GM18858 (cell line): ENCODE measurements around the gene ACTG2.
"Not testable (repeated sequence)": the region's sequence is repeated elsewhere in the genome, so short reads cannot be mapped to it uniquely, and the experiment has no call there.

ENCODE experiments used
- ATAC-seq: cut with Tn5 transposase; IDR thresholded peaks from one replicate; pipeline ENCODE4 v1.9.1; 2021; ENCODE audit not compliant: unreplicated experiment

Gene ACTG2

DNA sequence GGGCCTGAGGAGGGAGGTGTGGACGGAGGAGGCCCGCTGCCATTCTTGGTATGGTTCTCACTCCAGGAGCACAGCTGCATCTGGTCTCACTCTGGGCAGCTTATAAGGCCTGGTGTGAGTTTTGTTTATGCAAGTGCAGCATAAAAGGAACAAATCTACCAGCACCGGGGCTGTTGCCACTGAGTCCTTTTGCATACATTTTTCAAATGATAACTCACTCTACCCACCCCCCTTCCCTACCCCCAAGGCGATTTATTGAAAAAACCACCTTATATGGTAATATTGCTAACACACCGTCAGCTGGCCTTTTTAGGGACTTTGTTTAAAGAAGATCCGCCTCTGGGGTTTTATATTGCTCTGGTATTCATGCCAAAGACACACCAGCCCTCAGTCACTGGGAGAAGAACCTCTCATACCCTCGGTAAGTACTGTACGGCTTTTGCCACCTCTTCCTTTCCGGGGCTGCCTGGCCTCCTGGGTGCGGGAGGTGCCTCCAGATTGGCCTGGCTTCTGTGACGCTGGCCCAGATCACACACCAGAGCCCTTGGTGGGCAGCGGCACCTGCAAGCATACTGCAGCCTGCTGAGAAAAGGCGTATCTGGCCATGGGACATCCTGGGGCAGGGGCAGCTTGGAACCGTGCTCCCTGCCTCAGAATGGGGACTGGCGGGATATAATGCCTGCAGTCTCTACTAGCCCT is at the start of gene ACTG2:
ACTG2 (plus strand) TSS at position 378 of the 699 bp plus-strand sequence. CDS start 8,304 bp downstream, outside the sequence.
- no peak for ATAC-seq

DNA sequence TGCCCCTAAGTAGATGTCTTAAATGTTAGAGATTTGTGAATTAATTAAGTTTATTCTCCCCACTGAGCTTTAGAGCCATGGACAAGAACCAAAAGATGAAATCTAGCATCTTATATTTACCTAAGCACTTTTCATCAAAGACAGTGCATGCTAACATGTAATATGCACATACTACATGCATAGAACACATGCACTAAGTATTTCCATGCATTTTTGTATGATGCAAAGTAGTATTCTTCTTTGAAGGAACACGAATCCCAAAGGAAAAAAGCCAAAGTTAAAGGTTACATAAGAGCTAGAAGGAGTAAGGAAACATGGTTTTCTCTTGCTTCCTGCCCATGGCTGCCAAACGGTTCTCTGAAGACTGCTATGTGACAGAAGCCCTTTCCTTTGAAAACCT is 48.7 kb upstream of the ACTG2 start:
- no peak for ATAC-seq

DNA sequence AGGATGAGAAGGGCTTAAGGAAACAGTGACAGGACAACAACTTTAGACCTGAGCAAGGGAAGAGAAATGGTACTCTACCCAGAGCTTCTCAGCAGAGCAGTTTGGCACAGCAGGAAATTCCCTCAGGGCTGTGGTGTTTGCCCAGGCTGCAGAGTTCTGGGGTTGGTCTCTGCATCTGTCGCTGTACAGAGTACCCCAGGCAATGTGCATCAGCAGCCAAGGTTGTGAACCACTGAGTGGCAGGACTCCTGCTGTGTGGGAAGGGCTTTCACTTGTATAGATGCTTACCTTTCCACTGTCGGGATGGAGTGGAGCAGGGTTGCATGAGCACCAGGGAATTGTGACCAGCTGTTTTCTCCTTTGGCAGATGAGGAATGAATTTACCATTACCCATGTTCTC is 42.8 kb upstream of the ACTG2 start:
- no peak for ATAC-seq

- ATAC-seq = no peak
Measured at GRCh38 chr2:73851274-73851673, 41.5 kb upstream of the ACTG2 start.

DNA sequence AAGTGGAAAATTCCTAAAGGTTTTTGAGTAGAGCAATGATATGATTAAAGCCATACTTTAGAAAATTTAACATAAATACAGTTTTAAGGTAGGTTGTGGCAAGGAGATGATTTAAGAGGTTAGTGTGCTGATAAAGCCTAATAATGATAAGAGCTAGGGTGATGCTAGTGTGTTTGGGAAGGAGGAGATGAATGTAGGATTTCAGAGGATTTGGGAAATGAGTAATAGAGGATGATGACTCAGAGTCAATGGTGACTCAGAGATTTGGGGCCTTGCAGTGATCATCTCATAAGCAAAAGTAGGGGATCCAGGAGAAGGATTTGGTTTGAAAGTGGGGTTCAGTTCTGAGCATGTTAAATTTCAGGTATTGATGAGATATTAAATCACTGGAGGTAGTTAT is 40.8 kb upstream of the ACTG2 start:
- ATAC-seq = no peak

- no peak for ATAC-seq
Measured at GRCh38 chr2:73855526-73855925, 37.3 kb upstream of the ACTG2 start.

DNA sequence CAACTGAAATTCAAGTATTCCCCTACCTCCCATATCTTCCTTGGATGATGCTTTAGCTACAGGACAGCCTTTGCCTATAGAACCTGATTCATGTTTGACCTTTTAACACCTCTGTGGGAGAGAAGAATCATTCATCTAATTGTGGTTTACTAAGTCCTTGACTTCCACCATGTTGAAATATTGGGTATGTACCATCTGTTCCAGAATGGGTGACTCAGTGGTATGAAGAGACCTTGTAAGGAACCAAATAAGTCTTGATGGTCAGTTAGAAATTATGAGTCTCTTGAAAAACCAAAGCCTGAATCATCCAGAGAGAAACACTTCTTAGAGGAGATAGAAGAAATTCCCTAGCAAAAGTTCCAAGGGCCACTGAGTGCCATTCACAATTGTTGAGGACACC is 36.6 kb upstream of the ACTG2 start:
- ATAC-seq = no peak

DNA sequence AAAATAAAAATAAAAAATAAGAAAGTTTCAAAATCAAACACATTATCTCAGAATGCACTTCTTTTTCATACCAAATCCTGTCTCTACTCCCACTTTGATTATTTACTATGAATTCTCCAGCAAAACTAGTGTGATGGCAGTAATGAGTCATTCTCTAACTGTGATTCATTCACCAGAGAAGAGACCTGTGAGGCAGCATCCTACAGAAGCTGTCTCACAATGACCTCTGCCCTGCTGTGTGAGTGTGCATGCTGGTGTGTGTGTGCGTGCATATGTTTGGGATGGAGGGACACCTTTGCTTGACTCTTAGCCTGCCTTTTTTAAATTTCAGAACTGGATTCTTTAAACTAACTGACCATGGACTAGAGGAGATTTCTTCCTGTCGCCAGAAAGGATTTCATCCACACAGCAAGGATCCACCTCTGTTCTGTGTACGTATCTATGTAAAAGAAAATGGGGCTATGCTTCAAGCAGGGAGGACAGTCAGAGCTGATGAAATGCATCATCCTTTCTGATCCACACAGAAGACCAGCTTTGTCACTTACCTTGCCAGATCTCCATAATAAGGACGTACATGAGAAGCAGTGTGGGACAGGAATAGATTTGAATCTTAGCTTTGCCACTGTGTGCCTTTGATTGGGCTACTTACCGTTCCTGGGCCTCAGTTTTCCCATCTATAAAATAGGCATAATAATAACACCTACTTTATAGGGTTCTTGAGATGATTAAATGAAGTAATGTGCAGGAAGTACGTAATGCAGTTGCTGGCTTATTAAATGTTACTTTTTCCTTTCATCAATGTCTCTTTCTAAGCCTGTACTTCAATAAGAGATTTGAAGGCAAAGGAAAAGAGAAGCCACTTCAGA is 32.9 kb upstream of the ACTG2 start:
- no peak for ATAC-seq

DNA sequence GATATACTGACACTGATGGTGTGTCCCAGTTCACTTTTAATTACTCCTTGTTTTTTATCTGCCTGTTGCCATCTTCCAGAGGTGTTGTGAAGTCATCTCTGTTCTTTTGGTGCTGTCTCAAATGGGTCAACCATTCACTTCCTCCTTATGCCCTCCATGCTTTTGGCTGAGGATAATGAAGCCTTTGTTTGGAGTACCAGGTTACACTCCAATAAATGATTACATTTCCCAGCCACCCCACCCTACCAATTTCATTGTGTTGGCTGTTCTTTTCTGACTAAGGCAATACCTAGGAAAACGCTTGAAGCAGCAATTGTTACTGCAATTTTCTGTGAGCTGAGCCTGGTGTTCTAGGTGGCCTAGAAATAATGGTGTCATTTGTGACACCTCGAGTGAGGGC is 29.8 kb upstream of the ACTG2 start:
- ATAC-seq = no peak

DNA sequence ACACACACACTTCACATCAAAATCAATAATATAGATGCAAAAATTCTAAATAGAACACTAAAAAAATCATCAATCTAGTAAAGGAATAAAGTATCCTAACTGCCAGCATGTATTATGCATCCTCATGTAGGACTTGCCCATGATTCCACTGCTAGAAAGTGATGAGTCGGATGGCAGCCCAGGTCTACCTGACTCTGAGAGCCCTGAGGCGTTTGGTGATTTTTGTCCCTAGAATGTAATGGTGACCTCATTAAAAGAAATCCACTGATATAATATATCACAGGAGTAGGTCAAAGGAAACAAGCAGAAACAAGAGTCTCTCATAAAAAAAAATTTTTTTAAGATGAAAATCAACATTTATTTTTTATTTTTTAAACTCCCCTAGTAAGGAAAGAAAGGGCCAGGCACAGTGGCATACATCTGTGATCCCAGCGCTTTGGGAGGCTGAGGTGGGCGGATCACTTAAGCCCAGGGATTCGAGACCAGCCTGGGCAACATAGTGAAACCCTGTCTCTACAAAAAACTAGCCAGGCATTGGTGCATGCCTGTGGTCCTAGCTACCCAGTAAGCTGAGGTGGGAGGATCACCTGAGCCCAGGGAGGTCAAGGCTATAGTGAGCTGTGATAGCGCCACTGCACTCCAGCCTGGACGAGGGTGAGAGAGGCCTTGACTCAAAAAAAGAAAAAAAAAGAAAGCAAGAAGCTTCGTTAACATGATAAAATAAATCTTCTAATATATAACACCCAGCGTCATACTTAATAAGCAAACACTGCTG is 24.4 kb upstream of the ACTG2 start:
- no peak for ATAC-seq

DNA sequence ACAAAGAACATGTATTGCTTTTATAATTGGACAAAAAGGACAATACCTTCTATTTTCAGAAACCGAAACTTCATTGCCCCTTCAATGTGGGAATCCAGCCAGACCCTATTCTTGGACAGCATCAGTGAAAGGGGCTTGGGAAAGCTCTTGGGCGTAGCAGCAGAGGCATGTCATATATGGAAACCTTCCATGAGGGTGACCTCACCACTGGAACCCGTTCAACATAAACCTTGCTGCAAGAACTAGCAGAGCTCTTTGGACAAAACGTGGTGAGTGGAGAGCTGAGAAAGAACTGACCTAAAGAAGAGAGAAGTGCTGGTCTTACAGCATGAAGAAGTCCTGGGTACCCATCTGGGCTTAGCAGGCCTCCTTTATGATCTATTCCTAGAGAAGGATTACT is 22.7 kb upstream of the ACTG2 start:
- ATAC-seq = no peak

DNA sequence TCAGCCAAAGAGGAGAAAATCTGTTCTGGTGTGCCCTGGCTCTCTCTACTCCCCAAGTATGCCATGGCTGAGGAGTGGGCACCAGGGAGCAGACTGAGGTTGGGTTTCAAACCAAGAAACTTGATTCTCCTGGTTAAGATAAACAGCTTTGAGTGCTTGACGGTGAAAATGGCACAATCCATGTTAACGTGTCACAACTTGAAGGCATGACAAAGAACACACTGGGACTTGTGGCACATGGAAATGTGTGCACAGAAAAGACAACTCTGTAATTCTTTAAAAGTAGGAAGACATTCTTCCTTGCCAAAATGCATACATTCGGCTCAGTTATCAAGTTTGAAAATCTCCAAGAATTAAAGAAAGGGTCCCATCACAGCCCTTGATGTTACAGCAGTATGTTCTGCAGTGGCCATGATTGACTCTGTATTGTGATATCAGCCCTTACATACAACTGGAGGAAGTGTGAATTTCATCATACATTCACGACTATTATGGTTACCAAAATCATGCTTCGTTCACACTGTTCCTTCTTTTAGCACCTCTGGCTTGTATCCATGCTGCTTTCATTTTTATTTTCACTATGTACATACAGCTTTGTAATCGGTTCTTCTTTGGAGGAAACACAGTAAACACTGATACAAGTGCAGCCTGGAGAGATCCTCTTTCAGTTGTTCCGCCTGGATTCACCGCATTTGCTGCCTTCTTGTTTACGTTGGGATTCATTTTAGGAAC is 15.6 kb upstream of the ACTG2 start:
- no peak for ATAC-seq

- ATAC-seq = not testable (repeated sequence)
Measured at GRCh38 chr2:73877984-73878383, 14.8 kb upstream of the ACTG2 start.

DNA sequence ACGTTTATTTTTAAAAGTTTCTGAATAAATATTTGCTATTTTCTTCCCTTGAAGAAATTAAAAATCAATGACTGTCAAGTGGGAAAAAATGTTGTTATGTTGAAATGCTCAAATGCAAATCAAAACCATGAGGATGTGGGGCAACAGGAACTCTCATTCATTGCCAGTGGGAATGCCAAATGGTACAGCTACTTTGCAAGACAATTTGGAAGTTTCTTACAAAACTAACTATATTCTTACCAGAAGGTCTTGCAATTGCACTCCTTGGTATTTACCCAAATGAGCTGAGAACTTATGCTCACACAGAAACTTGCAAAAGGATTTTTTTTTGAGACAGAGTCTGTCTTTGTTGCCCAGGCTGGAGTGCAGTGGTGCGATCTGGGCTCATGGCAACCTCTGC is 7.4 kb upstream of the ACTG2 start:
- ATAC-seq = no peak

DNA sequence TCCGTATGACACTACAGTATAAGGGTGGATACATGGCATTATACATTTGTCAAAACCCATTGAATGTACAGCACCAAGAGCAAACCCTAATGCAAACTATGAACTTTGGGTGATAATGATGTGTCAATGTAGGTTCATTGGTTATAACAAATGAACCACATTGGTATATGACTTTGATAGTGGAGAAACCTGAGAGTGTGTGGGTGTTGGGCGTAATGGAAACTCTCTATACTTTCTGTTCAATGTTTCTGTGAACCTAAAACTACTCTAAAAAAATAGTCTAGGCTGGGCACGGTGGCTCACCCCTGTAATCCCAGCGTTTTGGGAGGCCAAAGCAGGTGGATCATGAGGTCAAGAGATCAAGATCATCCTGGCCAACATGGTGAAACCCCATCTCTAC is 6.5 kb upstream of the ACTG2 start:
- ATAC-seq = no peak

DNA sequence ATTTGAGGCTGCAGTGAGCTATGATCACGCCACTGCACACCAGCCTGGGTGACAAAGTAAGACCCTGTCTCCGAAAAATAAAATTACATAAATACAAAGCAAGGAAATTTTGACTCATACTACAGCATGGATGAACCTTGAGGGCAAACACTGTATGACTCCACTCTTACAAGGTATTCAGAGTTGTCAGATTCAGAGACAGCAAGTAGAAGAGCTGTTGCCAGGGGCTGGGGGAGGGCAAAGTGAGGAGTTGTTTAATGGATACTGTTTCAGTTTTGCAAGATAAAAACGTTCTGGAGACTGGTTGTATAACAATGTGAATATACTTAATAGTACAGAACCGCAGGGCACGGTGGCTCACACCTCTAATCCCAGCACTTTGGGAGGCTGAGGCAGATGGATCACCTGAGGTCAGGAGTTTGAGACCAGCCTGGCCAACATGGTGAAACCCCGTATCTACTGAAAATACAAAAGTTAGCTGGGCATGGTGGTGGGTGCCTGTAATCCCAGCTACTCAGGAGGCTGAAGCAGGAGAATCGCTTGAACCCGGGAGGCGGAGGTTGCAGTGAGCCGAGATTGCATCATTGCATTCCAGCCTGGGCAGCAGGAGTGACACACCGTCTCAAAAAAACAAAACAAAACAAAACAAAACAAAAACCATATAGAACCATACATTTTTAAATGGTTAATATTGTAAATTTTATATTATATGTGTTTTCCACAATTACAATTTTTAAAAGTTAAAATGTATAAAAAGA is 5.0 kb upstream of the ACTG2 start:
- not testable (repeated sequence) for ATAC-seq

DNA sequence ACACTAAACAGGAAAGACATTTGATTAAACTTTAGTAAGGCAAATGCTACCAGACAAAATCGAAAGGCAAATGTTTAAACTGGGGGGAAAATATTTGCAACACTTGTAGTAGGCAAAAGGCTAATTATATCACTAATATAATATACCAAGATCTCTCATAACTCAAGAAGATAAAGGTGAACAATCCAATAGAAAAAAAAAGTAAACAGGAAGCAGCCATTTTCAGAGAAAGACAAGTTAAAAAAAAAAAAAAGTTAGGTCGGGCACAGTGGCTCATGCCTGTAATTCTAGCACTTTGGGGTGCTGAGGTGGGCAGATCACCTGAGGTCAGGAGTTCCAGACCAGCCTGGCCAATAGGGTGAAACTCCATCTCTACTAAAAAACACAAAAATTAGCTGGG is 4.4 kb upstream of the ACTG2 start:
- no peak for ATAC-seq

- ATAC-seq = no peak
Measured at GRCh38 chr2:73889206-73889605, 3.6 kb upstream of the ACTG2 start.

DNA sequence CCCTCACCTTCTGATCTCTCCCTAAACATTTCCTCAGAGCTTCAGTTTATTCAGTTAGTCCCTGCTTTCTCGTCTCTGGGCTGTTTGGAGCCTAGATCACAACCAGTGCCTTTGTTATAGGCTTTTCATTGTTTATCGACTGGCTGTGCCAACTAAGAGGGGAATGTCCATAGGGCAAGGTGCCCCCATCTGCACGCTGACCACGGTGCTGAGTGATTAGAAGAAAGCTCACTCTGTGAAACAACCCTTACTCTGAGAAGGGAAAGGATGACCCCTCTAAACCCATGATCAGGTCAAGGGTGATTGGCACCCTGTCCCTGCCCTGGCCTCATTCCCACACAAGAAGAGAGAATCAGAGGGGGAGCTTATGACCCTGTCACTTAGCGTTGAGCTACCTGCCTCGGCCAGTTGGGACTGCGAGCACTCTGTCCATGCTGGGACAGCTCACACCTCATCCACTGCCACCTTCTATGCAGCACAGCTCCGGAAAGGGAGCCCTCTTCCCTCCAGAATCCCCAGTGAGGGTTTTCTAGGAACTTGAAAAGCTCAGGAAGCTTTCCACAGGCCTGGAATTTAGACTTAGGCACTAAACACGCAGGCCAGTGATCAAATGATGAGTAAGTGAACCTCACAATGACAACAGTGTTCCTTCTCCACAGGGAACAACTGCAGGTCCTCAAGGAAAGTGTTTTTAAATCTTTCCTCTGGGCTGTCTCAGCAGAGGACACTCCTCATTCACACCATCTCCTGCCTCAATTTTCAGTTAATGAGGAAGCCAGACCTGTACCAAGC is 2.3 kb upstream of the ACTG2 start:
- ATAC-seq = no peak
